ENCODE data around the gene KRTAP9-8. TPM values are rescaled to one million over a fixed set of nuclear protein-coding genes. Genes with fewer than 3 reads are reported as not detected.
"Not testable (repeated sequence)": the region's sequence is repeated elsewhere in the genome, so short reads cannot be mapped to it uniquely, and the experiment has no call there.

Gene KRTAP9-8, protein sequence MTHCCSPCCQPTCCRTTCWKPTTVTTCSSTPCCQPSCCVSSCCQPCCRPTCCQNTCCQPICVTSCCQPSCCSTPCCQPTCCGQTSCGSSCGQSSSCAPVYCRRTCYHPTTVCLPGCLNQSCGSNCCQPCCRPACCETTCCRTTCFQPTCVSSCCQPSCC
- not detected in 2 replicates for total RNA-seq (2014; rRNA removed; shearing (Covaris generic))
- polyA plus RNA-seq (2014; cell fraction: nucleus; rRNA removed): not detected in 2 replicates

GRCh38 chr17:41237949-41238437 lies at the start of gene KRTAP9-8:
KRTAP9-8 (plus strand) TSS chr17:41237999; CDS start chr17:41238052, 53 bp downstream.
- DNase-seq (ENCODE audit: extremely low read depth, low read depth): not testable (repeated sequence)

DNA sequence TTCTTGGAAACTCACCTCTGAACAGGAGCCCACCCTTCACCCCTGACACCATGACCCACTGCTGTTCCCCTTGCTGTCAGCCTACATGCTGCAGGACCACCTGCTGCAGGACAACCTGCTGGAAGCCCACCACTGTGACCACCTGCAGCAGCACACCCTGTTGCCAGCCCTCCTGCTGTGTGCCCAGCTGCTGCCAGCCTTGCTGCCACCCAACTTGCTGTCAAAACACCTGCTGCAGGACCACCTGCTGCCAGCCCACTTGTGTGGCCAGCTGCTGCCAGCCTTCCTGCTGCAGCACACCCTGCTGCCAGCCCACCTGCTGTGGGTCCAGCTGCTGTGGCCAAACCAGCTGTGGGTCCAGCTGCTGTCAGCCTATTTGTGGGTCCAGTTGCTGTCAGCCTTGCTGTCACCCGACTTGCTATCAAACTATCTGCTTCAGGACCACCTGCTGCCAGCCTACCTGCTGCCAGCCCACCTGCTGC lies 47.9 kb upstream of the KRTAP9-8 start, which contains the start of gene KRTAP9-1:
Gene KRTAP9-1 (plus strand): TSS at position 51 of the 482 bp plus-strand sequence. CDS start 0 bp downstream, at position 51.
- not testable (repeated sequence) for DNase-seq (ENCODE audit: extremely low read depth, low read depth)

- DNase-seq (ENCODE audit: extremely low read depth, low read depth): no peak
Observed at GRCh38 chr17:41190328-41190727, 47.5 kb upstream of the KRTAP9-8 start.

DNA sequence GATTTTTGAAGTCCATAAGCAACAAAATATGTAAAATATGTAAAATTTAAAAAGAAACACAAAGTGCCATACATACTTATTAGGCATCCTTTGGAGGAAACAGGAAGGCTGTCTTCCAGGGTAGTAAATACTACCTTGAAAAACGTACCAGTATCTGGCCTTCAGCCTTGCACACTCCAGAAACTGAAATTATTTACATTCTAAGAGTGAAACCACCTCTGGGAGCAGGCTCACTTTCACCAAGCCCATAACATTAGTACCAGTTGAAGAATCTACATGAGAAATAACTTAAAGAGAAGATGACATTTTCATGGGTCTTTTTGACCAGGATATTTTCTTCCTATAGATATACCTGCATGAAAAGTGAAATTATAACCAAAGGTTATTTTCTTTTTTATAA lies 41.7 kb upstream of the KRTAP9-8 start:
- DNase-seq (ENCODE audit: extremely low read depth, low read depth): no peak

GRCh38 chr17:41199421-41200078 lies 38.2 kb upstream of the KRTAP9-8 start:
- no peak for DNase-seq (ENCODE audit: extremely low read depth, low read depth)

- DNase-seq (ENCODE audit: extremely low read depth, low read depth): no peak
Observed at GRCh38 chr17:41211845-41212466, 25.8 kb upstream of the KRTAP9-8 start.

DNA sequence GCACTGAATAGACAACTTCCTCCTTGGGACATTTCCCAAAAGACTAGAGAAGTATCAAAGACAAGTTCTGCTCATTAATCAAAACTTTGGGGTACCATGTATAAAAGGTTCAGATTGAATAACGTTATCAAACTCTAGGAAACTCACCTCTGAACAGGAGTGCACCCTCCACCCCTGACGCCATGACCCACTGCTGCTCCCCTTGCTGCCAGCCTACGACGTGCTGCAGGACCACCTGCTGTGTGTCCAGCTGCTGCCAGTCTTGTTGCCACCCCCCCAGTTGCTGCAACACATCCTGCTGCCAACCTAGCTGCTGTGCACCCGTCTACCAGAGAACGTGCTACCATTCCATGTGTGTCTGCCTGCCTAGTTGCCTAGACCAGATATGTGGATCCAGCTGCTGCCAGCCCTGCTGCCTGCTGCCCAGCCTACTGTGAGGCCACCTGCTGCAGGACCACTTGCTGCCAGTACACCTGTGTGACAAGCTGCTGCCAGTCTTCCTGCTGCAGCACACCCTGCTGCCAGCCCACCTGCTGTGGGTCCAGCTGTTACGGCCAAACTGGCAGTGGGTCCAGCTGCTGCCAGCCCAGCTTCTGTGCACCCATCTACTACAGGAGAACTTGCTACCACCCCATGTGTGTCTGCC lies 25.2 kb upstream of the KRTAP9-8 start:
- no peak for DNase-seq (ENCODE audit: extremely low read depth, low read depth)

DNA sequence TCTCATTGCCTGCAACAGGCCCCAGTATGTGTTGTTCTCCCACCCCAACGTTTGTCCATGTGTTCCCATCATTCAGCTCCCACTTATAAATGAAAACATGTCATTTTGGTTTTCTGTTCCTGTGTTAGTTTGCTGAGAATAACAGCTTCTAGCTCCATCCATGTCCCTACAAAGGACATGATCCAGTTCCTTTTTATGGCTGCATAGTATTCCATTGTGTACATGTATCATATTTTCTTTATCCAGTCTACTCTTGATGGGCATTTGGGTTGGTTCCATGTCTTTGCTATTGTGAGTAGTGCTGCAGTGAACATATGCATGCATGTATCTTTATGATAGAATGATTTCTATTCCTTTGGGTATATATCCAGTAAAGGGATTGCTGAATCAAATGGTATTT lies 22.1 kb upstream of the KRTAP9-8 start:
- no peak for DNase-seq (ENCODE audit: extremely low read depth, low read depth)

- DNase-seq (ENCODE audit: extremely low read depth, low read depth): no peak
Observed at GRCh38 chr17:41223821-41224220, 14.0 kb upstream of the KRTAP9-8 start.

- DNase-seq (ENCODE audit: extremely low read depth, low read depth): no peak
Observed at GRCh38 chr17:41226051-41226450, 11.7 kb upstream of the KRTAP9-8 start.

GRCh38 chr17:41226598-41227095 lies 11.2 kb upstream of the KRTAP9-8 start, which contains the start of gene KRTAP9-2:
KRTAP9-2 (plus strand) TSS chr17:41226648; CDS start chr17:41226655, 7 bp downstream.
- not testable (repeated sequence) for DNase-seq (ENCODE audit: extremely low read depth, low read depth)

- no peak for DNase-seq (ENCODE audit: extremely low read depth, low read depth)
Observed at GRCh38 chr17:41230094-41230493, 7.7 kb upstream of the KRTAP9-8 start.

DNA sequence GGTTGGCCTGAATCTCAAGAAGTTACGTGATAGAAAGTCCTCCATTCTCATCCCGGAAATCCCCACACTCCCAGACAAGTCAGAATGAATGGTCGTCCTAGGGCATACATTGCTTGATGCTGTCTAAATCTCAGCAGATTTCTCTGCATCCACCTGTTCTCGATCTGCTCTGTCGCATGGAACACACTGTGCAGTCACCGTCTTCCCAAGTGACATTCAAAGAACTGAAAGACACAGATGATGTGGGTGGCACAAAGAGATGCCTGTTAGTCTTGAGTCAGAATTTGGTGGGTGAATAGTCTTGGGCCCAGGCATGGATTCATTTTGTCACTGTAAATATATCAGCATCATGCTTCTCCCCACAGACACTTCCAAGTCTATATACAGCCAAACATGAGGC lies 6.1 kb upstream of the KRTAP9-8 start:
- DNase-seq (ENCODE audit: extremely low read depth, low read depth): no peak

GRCh38 chr17:41232399-41233105 lies 5.2 kb upstream of the KRTAP9-8 start, which contains the start of gene KRTAP9-3:
KRTAP9-3 (plus strand) TSS chr17:41232449; CDS start chr17:41232502, 53 bp downstream.
- not testable (repeated sequence) for DNase-seq (ENCODE audit: extremely low read depth, low read depth)

GRCh38 chr17:41237116-41237515 lies 683 bp upstream of the KRTAP9-8 start:
- not testable (repeated sequence) for DNase-seq (ENCODE audit: extremely low read depth, low read depth)

DNA sequence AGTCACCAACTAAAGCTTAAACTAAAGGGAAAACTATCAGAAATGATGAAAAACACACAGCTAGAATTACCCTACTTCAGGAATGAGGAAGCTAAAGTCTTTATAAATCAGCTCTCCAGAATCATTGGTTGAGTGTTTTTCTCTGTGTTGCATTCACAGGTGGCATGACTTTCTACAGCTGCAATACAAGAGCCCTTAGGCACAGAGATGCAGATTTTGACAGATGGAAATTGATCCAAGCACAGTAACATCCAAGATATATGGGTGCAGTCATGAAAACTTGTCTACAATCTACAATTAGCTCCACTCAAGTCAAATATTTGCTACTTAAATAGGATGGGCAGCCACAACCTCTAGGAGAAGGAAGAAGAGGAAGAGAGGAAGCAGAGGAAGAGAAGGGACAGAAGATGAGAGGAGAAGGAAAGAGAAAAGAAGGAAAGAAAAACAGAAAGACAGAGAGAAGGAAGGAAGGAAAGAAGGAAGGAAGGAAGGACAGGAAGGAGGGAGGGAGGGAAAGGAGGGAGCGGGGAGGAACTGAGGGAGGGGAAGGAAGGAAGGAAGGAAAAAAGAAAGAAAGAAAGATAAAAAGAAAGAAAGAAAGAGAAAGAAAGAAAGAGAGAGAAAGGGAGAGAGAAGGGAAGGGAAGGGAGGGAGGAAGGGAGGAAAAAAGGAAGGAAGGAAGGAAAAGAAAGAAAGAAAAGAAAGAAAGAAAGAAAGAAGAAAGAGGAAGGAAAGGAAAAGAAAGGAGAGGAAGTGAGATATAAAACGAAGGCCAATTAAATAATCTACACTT lies 9.4 kb downstream of the KRTAP9-8 start:
- DNase-seq (ENCODE audit: extremely low read depth, low read depth): not testable (repeated sequence)

DNA sequence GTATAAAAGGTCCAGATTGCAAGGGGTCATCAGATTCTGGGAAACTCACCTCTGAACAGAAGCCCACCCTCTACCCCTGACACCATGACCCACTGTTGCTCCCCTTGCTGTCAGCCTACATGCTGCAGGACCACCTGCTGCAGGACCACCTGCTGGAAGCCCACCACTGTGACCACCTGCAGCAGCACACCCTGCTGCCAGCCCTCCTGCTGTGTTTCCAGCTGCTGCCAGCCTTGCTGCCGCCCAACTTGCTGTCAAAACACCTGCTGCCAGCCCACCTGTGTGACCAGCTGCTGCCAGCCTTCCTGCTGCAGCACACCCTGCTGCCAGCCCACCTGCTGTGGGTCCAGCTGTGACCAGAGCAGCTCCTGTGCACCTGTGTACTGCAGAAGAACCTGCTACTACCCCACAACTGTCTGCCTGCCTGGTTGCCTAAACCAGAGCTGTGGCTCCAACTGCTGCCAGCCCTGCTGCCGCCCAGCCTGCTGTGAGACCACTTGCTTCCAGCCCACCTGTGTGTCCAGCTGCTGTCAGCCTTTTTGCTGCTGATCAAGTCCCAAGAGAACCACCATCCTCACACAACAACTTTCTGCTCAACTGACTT lies 11.9 kb downstream of the KRTAP9-8 start, which contains the start of gene KRTAP9-4:
Gene KRTAP9-4 (plus strand): TSS at position 51 of the 604 bp plus-strand sequence. CDS start 34 bp downstream, at position 85.
- not testable (repeated sequence) for DNase-seq (ENCODE audit: extremely low read depth, low read depth)

DNA sequence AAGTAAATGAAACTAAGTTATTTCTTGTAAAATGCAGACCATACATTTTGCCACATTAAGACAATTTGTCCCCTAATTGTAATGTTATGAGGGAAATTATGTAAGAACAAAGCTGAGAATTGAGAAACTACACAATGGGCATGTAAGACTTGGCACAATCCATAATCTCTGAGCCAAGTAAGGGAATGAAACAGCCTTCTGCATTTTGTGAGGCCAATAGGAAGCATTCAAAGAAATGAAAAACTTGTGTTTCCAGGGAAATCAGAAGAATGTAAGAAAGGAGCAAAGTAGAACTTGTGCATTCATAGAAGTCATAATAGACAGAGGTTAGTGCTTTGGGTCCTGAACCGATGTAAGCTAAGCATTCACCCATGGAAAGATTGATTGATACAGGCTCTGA lies 13.5 kb downstream of the KRTAP9-8 start:
- no peak for DNase-seq (ENCODE audit: extremely low read depth, low read depth)

Data from NCI-H460 (cell line).